ENCODE data around the gene MLXIPL. TPM values are rescaled to one million over a fixed set of nuclear protein-coding genes. Genes with fewer than 3 reads are reported as not detected.
A peak's percentile ranks its signal among the peaks of the same experiment; 100 is the strongest.
"Not testable (repeated sequence)": the region's sequence is repeated elsewhere in the genome, so short reads cannot be mapped to it uniquely, and the experiment has no call there.

Gene MLXIPL
- total RNA-seq, 4 donors from 2014 or later: 7.7 to 56.2 (median 17.5) TPM

DNA sequence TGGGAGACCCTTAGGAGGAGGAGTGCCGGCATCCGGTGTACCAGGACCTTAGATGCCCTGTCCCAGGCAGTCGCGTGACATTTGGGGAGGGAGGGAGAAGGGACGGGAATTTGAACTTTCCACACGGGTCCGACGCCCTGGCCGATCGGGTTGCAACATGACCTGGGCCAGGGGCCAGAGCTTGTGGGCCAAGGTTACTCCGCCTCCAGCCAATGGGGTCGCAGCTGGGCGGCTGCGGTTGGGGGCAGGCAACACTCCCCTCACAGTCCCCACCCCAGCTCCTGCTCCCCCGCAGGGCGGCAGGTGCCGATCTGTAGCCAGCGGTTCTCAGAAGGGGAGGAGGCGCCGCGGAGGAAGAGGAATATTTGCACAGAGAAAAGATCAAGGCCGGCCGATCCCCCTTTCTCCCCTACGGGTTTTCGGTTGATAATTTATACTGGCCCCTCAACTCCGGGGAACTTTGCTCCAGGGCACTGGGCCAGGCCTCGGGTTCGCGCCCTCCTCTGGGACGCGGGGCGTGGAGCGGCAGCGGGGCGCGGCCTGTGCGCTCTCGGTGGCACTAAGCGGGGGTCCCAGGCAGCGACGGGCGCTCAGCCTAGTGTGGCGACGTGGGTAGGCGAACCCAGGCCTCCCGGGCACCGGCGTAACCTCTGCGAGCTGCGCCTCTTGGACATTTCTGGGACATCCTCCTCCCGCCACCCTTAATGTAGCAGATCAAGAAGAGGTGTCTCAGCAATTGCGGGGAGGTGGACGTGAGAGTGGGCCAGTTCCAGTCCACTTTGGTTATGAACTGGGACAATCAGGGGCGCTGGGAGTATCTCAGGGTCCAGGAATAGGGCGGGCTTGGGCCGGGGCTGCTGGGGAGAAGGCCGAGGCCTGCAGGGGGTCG is 1.2 kb downstream of the MLXIPL start:
- 2 to 6% methylated on average over 15 to 19 of the region's 58 CpGs for WGBS, 2 donors (ENCODE audit: low coverage in 1 of 2)
- H3K4me3 ChIP-seq: peak overlapping the region; percentile 21 to 59
- peak overlapping the region in 2 of 4 donors; percentile 46 to 55 for H3K27ac ChIP-seq
- H3K4me1 ChIP-seq: peaks cover 0 to 25% (median 16%) of the 10 kb centered on the region in 3 donors
- TF ChIP-seq POLR2A (IDR thresholded peaks at IDR 0.05) (peak in 1 of 2 donors; percentile 24), EP300 (IDR thresholded peaks at IDR 0.05) (no peak), POLR2AphosphoS5 (IDR thresholded peaks at IDR 0.05) (peak; percentile 14)
- TF ChIP-seq, protein P1, sequence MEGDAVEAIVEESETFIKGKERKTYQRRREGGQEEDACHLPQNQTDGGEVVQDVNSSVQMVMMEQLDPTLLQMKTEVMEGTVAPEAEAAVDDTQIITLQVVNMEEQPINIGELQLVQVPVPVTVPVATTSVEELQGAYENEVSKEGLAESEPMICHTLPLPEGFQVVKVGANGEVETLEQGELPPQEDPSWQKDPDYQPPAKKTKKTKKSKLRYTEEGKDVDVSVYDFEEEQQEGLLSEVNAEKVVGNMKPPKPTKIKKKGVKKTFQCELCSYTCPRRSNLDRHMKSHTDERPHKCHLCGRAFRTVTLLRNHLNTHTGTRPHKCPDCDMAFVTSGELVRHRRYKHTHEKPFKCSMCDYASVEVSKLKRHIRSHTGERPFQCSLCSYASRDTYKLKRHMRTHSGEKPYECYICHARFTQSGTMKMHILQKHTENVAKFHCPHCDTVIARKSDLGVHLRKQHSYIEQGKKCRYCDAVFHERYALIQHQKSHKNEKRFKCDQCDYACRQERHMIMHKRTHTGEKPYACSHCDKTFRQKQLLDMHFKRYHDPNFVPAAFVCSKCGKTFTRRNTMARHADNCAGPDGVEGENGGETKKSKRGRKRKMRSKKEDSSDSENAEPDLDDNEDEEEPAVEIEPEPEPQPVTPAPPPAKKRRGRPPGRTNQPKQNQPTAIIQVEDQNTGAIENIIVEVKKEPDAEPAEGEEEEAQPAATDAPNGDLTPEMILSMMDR (IDR thresholded peaks at IDR 0.05): no peak
- H3K27me3 ChIP-seq: peaks cover 72% of the 10 kb centered on the region
- ATAC-seq: peak; percentile 80
- no peaks in the 10 kb centered on the region for H3K9me3 ChIP-seq
- H3K36me3 ChIP-seq: no peaks in the 10 kb centered on the region

DNA sequence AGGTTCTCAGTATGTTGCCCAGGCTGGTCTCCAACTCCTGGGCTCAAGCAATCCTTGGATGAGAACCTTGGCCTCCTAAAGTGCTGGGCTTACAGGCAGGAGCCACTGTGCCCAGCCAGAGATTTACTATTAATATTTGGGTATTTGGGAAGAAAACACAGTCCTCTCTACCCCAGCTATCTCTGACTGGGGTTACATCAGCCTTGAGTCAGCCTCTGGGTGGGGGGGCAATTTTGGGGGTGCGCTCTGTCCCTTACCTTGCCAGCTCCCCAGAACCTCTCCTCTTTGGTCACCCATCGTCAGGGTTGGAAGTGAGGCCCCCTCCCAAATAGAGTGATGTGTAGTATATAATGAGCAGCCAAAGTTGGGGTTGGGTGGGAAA is 1.8 kb downstream of the MLXIPL start:
- H3K4me3 ChIP-seq: peak overlapping the region in 1 of 2 donors; percentile 59
- peaks cover 65% of the 10 kb centered on the region for H3K27me3 ChIP-seq
- peaks cover 0 to 25% (median 16%) of the 10 kb centered on the region in 3 donors for H3K4me1 ChIP-seq
- TF ChIP-seq POLR2AphosphoS5 (IDR thresholded peaks at IDR 0.05) (no peak), POLR2A (IDR thresholded peaks at IDR 0.05) (no peak), EP300 (IDR thresholded peaks at IDR 0.05) (no peak)
- TF ChIP-seq, protein P1 (IDR thresholded peaks at IDR 0.05): no peak
- H3K27ac ChIP-seq: peak overlapping the region in 1 of 4 donors; percentile 22
- H3K36me3 ChIP-seq: no peaks in the 10 kb centered on the region
- no CpG with 5 or more reads among the region's 2 CpGs for WGBS, 2 donors (ENCODE audit: low coverage in 1 of 2)
- H3K9me3 ChIP-seq: no peaks in the 10 kb centered on the region
- ATAC-seq: peak; percentile 15

DNA sequence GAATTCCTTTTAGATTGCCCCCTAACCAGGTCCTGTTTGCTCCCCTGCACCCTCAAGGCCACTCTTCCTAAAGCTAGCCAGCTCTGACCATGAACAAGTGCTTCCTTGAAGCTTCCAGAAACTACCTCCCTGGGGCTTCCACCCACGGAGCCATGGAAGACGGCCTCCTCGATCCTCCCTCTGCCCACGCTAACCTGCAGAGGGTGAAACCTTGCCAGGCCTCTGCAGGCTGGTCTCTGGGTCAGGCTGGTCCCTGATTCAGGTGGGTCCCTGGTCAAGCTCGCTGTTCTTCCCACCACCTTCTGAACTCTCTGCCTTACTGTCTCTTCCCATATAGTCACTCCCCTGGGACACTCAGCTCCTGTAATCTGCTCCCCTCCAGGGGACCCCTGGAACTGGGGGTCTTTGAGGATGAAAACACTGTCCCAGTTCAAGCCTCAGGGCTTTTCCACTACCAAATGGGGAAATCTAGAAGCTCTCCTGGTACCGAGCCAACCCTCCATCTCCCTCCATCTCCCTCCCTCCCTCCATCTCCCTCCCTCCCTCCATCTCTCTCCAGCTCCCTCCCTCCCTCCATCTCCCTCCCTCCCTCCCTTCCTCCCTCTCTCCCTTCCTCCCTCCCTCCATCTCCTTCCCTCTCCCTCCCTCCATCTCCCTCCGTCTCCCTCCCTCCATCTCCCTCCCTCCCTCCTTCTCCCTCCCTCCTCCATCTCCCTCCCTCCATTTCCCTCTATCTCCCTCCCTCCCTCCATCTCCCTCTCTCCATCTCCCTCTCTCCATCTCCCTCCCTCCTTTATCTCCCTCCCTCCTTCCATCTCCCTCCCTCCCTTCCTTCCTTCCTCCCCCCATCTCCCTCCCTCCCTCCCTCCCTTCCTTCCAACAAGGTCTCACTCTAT is 2.9 kb downstream of the MLXIPL start:
- peaks cover 55% of the 10 kb centered on the region for H3K27me3 ChIP-seq
- ATAC-seq: no peak
- WGBS, 2 donors (ENCODE audit: low coverage in 1 of 2): 50 to 53% methylated on average over 6 to 7 of the region's 7 CpGs

DNA sequence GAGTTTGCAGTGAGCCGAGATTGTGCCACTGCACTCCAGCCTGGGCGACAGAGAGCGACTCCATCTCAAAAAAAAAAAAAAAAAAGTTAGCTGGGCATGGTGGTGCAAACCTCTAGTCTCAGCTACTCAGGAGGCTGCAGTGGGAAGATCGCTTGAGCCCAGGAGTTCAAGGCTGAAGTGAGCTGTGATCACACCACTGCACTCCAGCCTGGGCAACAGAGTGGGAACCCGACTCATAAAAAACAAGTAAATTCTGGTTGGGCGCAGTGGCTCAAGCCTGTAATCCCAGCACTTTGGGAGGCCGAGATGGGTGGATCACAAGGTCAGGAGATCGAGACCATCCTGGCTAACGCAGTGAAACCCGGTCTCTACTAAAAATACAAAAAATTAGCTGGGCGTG is 4.9 kb downstream of the MLXIPL start:
- not testable (repeated sequence) for H3K36me3 ChIP-seq, H3K4me3 ChIP-seq, ATAC-seq, H3K27ac ChIP-seq, H3K9me3 ChIP-seq
- 86 to 87% methylated on average over 4 to 7 of the region's 11 CpGs for WGBS, 2 donors (ENCODE audit: low coverage in 1 of 2)
- Histone ChIP-seq H3K4me1 (peaks cover 0 to 21% (median 16%) of the 10 kb centered on the region in 3 donors), H3K27me3 (peaks cover 53% of the 10 kb centered on the region)

More for the DNA sequence above, 2.9 kb downstream of the MLXIPL start:
- Histone ChIP-seq H3K9me3 (no peaks in the 10 kb centered on the region), H3K4me3 (no peak overlapping the region), H3K4me1 (peaks cover 0 to 25% (median 16%) of the 10 kb centered on the region in 3 donors), H3K36me3 (no peaks in the 10 kb centered on the region), H3K27ac (no peak overlapping the region)
- TF ChIP-seq EP300 (IDR thresholded peaks at IDR 0.05): no peak
- no peak for TF ChIP-seq POLR2AphosphoS5 (IDR thresholded peaks at IDR 0.05)
- TF ChIP-seq, protein P1 (IDR thresholded peaks at IDR 0.05): no peak
- TF ChIP-seq POLR2A (IDR thresholded peaks at IDR 0.05): no peak

DNA sequence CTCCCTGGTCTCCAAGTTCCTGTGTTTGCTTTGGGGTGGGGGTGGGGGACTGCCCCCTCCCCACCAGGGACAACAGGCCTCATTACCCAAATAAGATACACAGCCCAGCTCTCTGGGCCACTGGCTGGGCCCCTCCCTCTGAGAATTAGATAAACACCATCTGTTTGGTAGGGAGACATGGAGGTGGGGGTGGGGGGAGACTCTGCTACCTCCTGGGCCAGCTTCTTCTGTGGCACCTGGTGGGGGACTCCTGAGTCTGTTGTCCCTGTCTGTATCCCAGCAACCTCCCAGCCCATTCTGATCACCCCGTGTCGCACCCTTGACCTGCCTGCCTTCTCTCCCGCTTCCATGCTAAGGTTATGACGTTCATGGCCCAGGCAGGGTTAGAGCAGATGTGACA is 5.8 kb downstream of the MLXIPL start:
- peaks cover 0 to 13% (median 7%) of the 10 kb centered on the region in 3 donors for H3K4me1 ChIP-seq
- no peaks in the 10 kb centered on the region for H3K9me3 ChIP-seq
- no peak for ATAC-seq
- no peak overlapping the region for H3K27ac ChIP-seq
- TF ChIP-seq EP300 (IDR thresholded peaks at IDR 0.05): no peak
- no peak for TF ChIP-seq POLR2AphosphoS5 (IDR thresholded peaks at IDR 0.05)
- TF ChIP-seq, protein P1 (IDR thresholded peaks at IDR 0.05): no peak
- TF ChIP-seq POLR2A (IDR thresholded peaks at IDR 0.05): no peak
- H3K36me3 ChIP-seq: no peaks in the 10 kb centered on the region
- 63% methylated on average over 2 of the region's 4 CpGs; no CpG with 5 or more reads in 1 of the 2 donors for WGBS, 2 donors (ENCODE audit: low coverage in 1 of 2)
- no peak overlapping the region for H3K4me3 ChIP-seq
- peaks cover 53% of the 10 kb centered on the region for H3K27me3 ChIP-seq

DNA sequence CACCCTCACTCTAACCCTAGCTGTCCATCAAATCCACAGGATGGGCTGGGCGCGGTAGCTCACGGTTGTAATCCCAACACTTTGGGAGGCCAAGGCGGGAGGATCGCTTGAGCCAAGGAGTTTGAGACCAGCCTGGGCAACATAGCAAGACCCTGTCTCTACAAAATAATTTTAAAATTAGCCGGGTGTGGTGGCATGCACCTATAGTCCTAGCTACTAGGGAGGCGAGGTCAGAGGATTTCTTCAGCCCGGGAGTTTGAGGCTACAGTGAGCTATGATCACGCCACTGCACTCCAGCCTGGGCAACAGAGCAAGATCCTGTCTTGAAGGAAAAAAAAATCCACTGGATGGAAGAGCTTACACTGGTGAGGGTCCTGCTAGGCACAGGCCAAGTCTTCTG is 6.8 kb downstream of the MLXIPL start:
- ATAC-seq, H3K36me3 ChIP-seq, H3K27ac ChIP-seq, H3K9me3 ChIP-seq, H3K4me3 ChIP-seq: not testable (repeated sequence)
- 87 to 100% methylated on average over 4 to 6 of the region's 9 CpGs for WGBS, 2 donors (ENCODE audit: low coverage in 1 of 2)
- Histone ChIP-seq H3K27me3 (peaks cover 53% of the 10 kb centered on the region), H3K4me1 (peaks cover 0 to 12% (median 0%) of the 10 kb centered on the region in 3 donors)

Measured in gastroesophageal sphincter (tissue), 4 donors.